ENCODE measurements around the gene NR2F1.
A peak's percentile ranks its signal among the peaks of the same experiment; 100 is the strongest.

NR2F1 gene

GRCh38 chr5:93604644-93605515 lies 21.9 kb downstream of the NR2F1 start:
- no peak for DNase-seq (ENCODE audit: low spot score)
- no peak for TF ChIP-seq CTCF (IDR thresholded peaks at IDR 0.05; ENCODE audit: extremely low read depth, missing control alignments)

GRCh38 chr5:93606382-93606752 lies 23.3 kb downstream of the NR2F1 start:
- DNase-seq (ENCODE audit: low spot score): no peak
- TF ChIP-seq CTCF (IDR thresholded peaks at IDR 0.05; ENCODE audit: extremely low read depth, missing control alignments): no peak

GRCh38 chr5:93607367-93608258 lies 24.6 kb downstream of the NR2F1 start:
- peak; percentile 71 for DNase-seq (ENCODE audit: low spot score)
- TF ChIP-seq CTCF (IDR thresholded peaks at IDR 0.05; ENCODE audit: extremely low read depth, missing control alignments): peak; percentile 73

- DNase-seq (ENCODE audit: low spot score): no peak
- TF ChIP-seq CTCF (IDR thresholded peaks at IDR 0.05; ENCODE audit: extremely low read depth, missing control alignments): no peak
Measured at GRCh38 chr5:93608855-93609254, 25.8 kb downstream of the NR2F1 start.

- no peak for TF ChIP-seq CTCF (IDR thresholded peaks at IDR 0.05; ENCODE audit: extremely low read depth, missing control alignments)
- no peak for DNase-seq (ENCODE audit: low spot score)
Measured at GRCh38 chr5:93609762-93610161, 26.7 kb downstream of the NR2F1 start.

GRCh38 chr5:93610581-93611272 lies 27.7 kb downstream of the NR2F1 start:
- no peak for DNase-seq (ENCODE audit: low spot score)
- TF ChIP-seq CTCF (IDR thresholded peaks at IDR 0.05; ENCODE audit: extremely low read depth, missing control alignments): no peak

All from GM20000 (cell line).